OCI-LY7 (cell line): Measurements from ENCODE around the gene KLRK1.

ENCODE experiments used
- EZH2phosphoT487 ChIP-seq: fragments of 200-600 bp; sonication (generic); IDR thresholded peaks from 2 replicates; pipeline ENCODE4 v1.6.1; 2018; ENCODE audit warnings: low read depth, borderline replicate concordance, mild to moderate bottlenecking, mixed run types, antibody characterized with exemption, low read length, moderate library complexity, mixed read lengths
- TF ChIP-seq, protein P1 (sequence below): fragments of 200-600 bp; sonication (generic); conservative IDR thresholded peaks from 2 replicates; pipeline ENCODE4 v1.5.1; 2014; ENCODE audit warnings: mild to moderate bottlenecking, antibody characterized with exemption, low read length, moderate library complexity, mixed read lengths

DNA sequence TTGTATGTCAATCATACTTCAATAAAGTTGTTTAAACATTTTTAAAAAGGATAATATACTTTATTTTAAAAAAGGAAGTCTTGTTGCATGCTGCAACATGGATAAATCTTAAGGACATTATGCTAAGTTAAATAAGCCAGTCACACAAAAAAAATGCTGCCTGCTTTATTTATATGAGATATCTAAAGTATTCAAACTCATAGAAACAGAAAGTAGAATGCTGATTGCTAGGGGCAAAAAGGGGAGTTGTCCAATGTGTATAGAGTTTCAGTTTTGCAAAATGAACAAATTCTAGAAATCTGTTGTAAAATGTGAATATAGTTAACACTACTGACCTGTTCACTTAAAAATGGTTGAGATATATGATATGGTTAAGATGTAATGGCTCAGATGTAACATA is 11.0 kb upstream of the KLRK1 start:
- TF ChIP-seq, protein P1, sequence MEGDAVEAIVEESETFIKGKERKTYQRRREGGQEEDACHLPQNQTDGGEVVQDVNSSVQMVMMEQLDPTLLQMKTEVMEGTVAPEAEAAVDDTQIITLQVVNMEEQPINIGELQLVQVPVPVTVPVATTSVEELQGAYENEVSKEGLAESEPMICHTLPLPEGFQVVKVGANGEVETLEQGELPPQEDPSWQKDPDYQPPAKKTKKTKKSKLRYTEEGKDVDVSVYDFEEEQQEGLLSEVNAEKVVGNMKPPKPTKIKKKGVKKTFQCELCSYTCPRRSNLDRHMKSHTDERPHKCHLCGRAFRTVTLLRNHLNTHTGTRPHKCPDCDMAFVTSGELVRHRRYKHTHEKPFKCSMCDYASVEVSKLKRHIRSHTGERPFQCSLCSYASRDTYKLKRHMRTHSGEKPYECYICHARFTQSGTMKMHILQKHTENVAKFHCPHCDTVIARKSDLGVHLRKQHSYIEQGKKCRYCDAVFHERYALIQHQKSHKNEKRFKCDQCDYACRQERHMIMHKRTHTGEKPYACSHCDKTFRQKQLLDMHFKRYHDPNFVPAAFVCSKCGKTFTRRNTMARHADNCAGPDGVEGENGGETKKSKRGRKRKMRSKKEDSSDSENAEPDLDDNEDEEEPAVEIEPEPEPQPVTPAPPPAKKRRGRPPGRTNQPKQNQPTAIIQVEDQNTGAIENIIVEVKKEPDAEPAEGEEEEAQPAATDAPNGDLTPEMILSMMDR, result no peak
- no peak for TF ChIP-seq EZH2phosphoT487
